B cell (primary cell): Measurements from ENCODE around the gene PRR3. TPM values are rescaled to one million over a fixed set of nuclear protein-coding genes. Genes with fewer than 3 reads are reported as not detected.

Experiments
- ATAC-seq: fragments of 200-7000 bp; cut with Tn5 transposase; one replicate; pipeline ENCODE4 v1.10.0; 2021; ENCODE audit warnings: low read depth, mild to moderate bottlenecking, moderate number of reproducible peaks, moderate library complexity
- CTCF ChIA-PET: fragments of 350-600 bp; sonication (Branson Sonifier 250); formaldehyde crosslinking; loops from one replicate; lab custom pipeline; 2021; ENCODE audit warnings: antibody characterized with exemption, inconsistent platforms; lab: Charles Lee
- POLR2A ChIA-PET: fragments of 350-600 bp; sonication (Branson Sonifier 250); formaldehyde crosslinking; loops from one replicate; lab custom pipeline; 2021; ENCODE audit warnings: antibody characterized with exemption; lab: Charles Lee
- DNase-seq: peaks from one replicate; pipeline ENCODE4 v3.0.0; 2013
- H2AFZ ChIP-seq: 2 replicates; pipeline ENCODE4 v1.6.1; 2012; ENCODE audit warnings: mild to moderate bottlenecking, low read depth, low read length; ENCODE audit not compliant: insufficient read depth, poor library complexity, severe bottlenecking
- H3K27ac ChIP-seq, 2 donors: 1 replicate in 1 of 2; 2 replicates in 1 of 2; pipeline ENCODE4 v1.5.1; 2012 to 2013; ENCODE audit warnings: low read length in 2 of 2, mild to moderate bottlenecking in 2 of 2, moderate library complexity in 1 of 2
- H3K27me3 ChIP-seq, 4 experiments: fragments of 200-600 bp in 1 of 4; sonication (generic) in 1 of 4; replicated peaks in 1 of 4; 1 replicate in 2 of 4; 2 replicates in 2 of 4; pipeline versions ENCODE4 v1.6.1 to v1.7.0; 2013 to 2016; ENCODE audit warnings: low read length in 3 of 4, mild to moderate bottlenecking in 2 of 4, mixed read lengths in 1 of 4, moderate library complexity in 1 of 4; ENCODE audit not compliant: insufficient read depth in 4 of 4, control insufficient read depth in 3 of 4; ENCODE audit errors: control extremely low read depth in 1 of 4
- H3K36me3 ChIP-seq, 2 experiments: replicated peaks in 1 of 2; 1 replicate in 1 of 2; 2 replicates in 1 of 2; pipeline versions ENCODE4 v1.6.1 to v1.7.1; 2013; ENCODE audit warnings: low read length in 1 of 2; ENCODE audit not compliant: insufficient read depth in 2 of 2, control insufficient read depth in 1 of 2; ENCODE audit errors: control extremely low read depth in 1 of 2, extremely low read depth in 1 of 2
- H3K4me1 ChIP-seq, 2 donors: fragments of 200-600 bp in 1 of 2; sonication (generic) in 1 of 2; 1 replicate in 1 of 2; 2 replicates in 1 of 2; pipeline versions ENCODE4 v1.5.1 to v1.6.1; 2013 to 2017; ENCODE audit warnings: low read length in 2 of 2; ENCODE audit not compliant: control insufficient read depth in 2 of 2, insufficient read depth in 2 of 2
- H3K4me2 ChIP-seq: replicated peaks from 2 replicates; pipeline ENCODE3; 2012; ENCODE audit warnings: mild to moderate bottlenecking, low read depth, low read length; ENCODE audit not compliant: poor library complexity, severe bottlenecking
- H3K4me3 ChIP-seq, 5 experiments: fragments of 200-600 bp in 1 of 5; sonication (generic) in 1 of 5; 1 replicate in 3 of 5; 2 replicates in 2 of 5; pipeline versions ENCODE4 v1.5.1 to v1.7.0; 2011 to 2016; ENCODE audit warnings: low read length in 4 of 5, mild to moderate bottlenecking in 4 of 5, low read depth in 2 of 5, control low read depth in 1 of 5, moderate library complexity in 1 of 5; ENCODE audit not compliant: insufficient read depth in 1 of 5; ENCODE audit errors: control extremely low read depth in 1 of 5, extremely low read depth in 1 of 5
- H3K79me2 ChIP-seq: fragments of 200-600 bp; sonication (generic); one replicate; pipeline ENCODE4 v1.6.0; 2016; ENCODE audit warnings: low read length; ENCODE audit not compliant: control insufficient read depth, insufficient read depth
- H3K9ac ChIP-seq: fragments of 200-600 bp; sonication (generic); 2 replicates; pipeline ENCODE4 v1.6.1; 2017; ENCODE audit warnings: mild to moderate bottlenecking, low read length, moderate library complexity
- H3K9me3 ChIP-seq, 3 donors: one replicate each; pipeline versions ENCODE4 v1.6.1 to v1.7.1; 2013; ENCODE audit warnings: low read length in 2 of 3; ENCODE audit not compliant: control insufficient read depth in 2 of 3, insufficient read depth in 1 of 3; ENCODE audit errors: control extremely low read depth in 1 of 3
- H4K20me1 ChIP-seq: 2 replicates; pipeline ENCODE4 v1.6.0; 2012; ENCODE audit warnings: mild to moderate bottlenecking, low read length; ENCODE audit not compliant: insufficient read depth, control insufficient read depth, poor library complexity, severe bottlenecking
- H3K27ac Mint-ChIP-seq: one replicate; pipeline ENCODE4 v1.8.0; 2021; ENCODE audit warnings: mixed read lengths
- H3K27me3 Mint-ChIP-seq: one replicate; pipeline ENCODE4 v1.8.0; 2021; ENCODE audit warnings: mixed read lengths
- H3K4me1 Mint-ChIP-seq: one replicate; pipeline ENCODE4 v1.8.0; 2021; ENCODE audit warnings: mixed read lengths
- H3K4me3 Mint-ChIP-seq: one replicate; pipeline ENCODE4 v1.8.0; 2021; ENCODE audit warnings: mixed read lengths
- H3K9me3 Mint-ChIP-seq: one replicate; pipeline ENCODE4 v1.8.0; 2022; ENCODE audit warnings: mixed read lengths; ENCODE audit not compliant: insufficient read depth
- CTCF ChIP-seq: fragments of 200-600 bp; IDR thresholded peaks from one replicate; pipeline ENCODE4 v1.8.0; 2022; ENCODE audit warnings: antibody characterized with exemption, mild to moderate bottlenecking
- EZH2 ChIP-seq: IDR thresholded peaks from 2 replicates; pipeline ENCODE4 v1.6.1; 2012; ENCODE audit warnings: borderline replicate concordance, low read depth, mild to moderate bottlenecking, moderate library complexity, low read length; ENCODE audit not compliant: insufficient read depth, poor library complexity, severe bottlenecking
- WGBS: methylation state at CpG from one replicate; pipeline ENCODE4 v1.1.5; 2013; ENCODE audit warnings: missing lambda C conversion rate; ENCODE audit not compliant: insufficient coverage; 5-methylcytosine and 5-hydroxymethylcytosine counted together
- intact Hi-C: fragments of 100-400 bp; cut with micrococcal nuclease; formaldehyde crosslinking; loops from one replicate; pipeline ENCODE4 v1.10.0; 2022
- polyA minus RNA-seq: library from RNA; depleted of rRNA, polyadenylated mRNA; stranded (reverse); fragments of >200 nt; gene quantifications from 2 replicates; pipeline ENCODE4 v1.2.3, GENCODE V29; 2012
- polyA plus RNA-seq: library from polyadenylated mRNA; depleted of rRNA; stranded (reverse); fragments of >200 nt; gene quantifications from 2 replicates; pipeline ENCODE4 v1.2.3, GENCODE V29; 2012
- total RNA-seq, 2 donors: library from RNA; stranded (reverse); fragments of 120-200 nt in 1 of 2; gene quantifications; 1 replicate in 1 of 2; 2 replicates in 1 of 2; pipeline versions ENCODE4 v1.2.3 to v1.2.4, GENCODE V29; 2013 to 2022

The PRR3 gene
- total RNA-seq, result 30.3 and 33.7 TPM in 2 replicates
- 15.8 TPM for total RNA-seq (2013)
- polyA plus RNA-seq, result 10.7 and 15.0 TPM in 2 replicates
- 11.7 TPM in 2 replicates for polyA minus RNA-seq

GRCh38 chr6:30556906-30557682 is at the start of gene PRR3:
Gene PRR3 (plus strand): TSS chr6:30557295. CDS start chr6:30557345, 50 bp downstream.
- ATAC-seq (peak; percentile 53), DNase-seq (peak; percentile 96)
- H3K79me2 ChIP-seq, result peaks cover 47% of the 10 kb centered on the region
- Mint-ChIP-seq H3K9me3 (no peaks in the 10 kb centered on the region), H3K4me1 (peaks cover 33% of the 10 kb centered on the region), H3K27ac (peak within 1 kb of the TSS; percentile 99), H3K4me3 (peak within 1 kb of the TSS; percentile 99), H3K27me3 (no peaks in the 10 kb centered on the region)
- TF ChIP-seq CTCF (no peak), EZH2 (no peak)
- WGBS, result 0% methylated on average over 28 of the region's 42 CpGs
- H2AFZ ChIP-seq, result peak within 1 kb of the TSS; percentile 85
- H3K9me3 ChIP-seq, result no peaks in the 10 kb centered on the region
- peaks cover 0 to 26% of the 10 kb centered on the region in 2 experiments for H3K36me3 ChIP-seq
- H3K4me1 ChIP-seq, result peaks cover 19 to 27% of the 10 kb centered on the region in 2 donors
- peaks cover 5% of the 10 kb centered on the region for H4K20me1 ChIP-seq
- peak within 1 kb of the TSS; percentile 81 to 100 (median 94) for H3K4me3 ChIP-seq
- H3K27ac ChIP-seq, result peak within 1 kb of the TSS; percentile 91 to 95
- H3K27me3 ChIP-seq, result no peaks in the 10 kb centered on the region
- POLR2A ChIA-PET, result interaction anchor here (0.5 to 3.4 kb wide), 14 partner anchors 9 to 1095 kb away, joined by 3 to 16 read pairs (median 4); partner anchors contain the start of genes ABCF1, BAG6, MDC1 and MRPS18B
- CTCF ChIA-PET, result interaction anchor here (0.8 to 8.1 kb wide), 9 partner anchors 15 to 174 kb away, joined by 3 to 94 read pairs (median 4); no protein-coding TSS in a partner anchor
- peak within 1 kb of the TSS; percentile 99 for H3K9ac ChIP-seq
- intact Hi-C loops, result loop anchor here (1.0 to 5.0 kb wide), 8 partner anchors 14 to 164 kb away; partner anchors contain the start of genes ABCF1, C6orf136, DHX16 and HLA-E
- peak within 1 kb of the TSS; percentile 98 for H3K4me2 ChIP-seq
